GM12892 (cell line): Measurements from ENCODE around the gene OR2J2.
"Not testable (repeated sequence)": the region's sequence is repeated elsewhere in the genome, so short reads cannot be mapped to it uniquely, and the experiment has no call there.

Experiments
- POLR2A ChIP-seq: IDR thresholded peaks from 2 replicates; pipeline ENCODE4 v1.6.1; 2011; ENCODE audit warnings: low read depth, low read length, control low read depth
- POLR2AphosphoS5 ChIP-seq: IDR thresholded peaks from 2 replicates; pipeline ENCODE4 v1.6.1; 2011; ENCODE audit warnings: low read depth, low read length, control low read depth
- TAF1 ChIP-seq: IDR thresholded peaks from 2 replicates; pipeline ENCODE4 v1.6.1; 2011; ENCODE audit warnings: low read depth, mild to moderate bottlenecking, control low read depth, low read length, borderline replicate concordance

DNA sequence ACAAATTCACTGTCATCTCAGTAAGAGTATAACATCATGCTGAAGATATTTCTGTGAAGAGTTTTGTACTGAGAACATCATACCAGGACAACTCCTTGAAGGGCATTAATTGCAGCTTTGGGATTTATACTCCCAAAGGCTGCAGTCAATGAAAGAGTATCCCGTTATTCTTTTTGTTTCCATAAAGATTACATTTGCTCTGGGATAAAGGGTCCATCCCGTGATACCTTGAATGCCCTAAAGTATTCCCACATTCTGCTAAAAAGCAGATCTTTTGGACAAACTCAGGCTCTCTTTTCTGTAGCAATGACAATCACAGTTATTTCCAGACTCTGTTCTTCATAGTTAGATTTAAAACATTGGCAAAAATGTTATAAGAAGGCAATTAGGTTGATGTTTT lies at the start of gene OR2J2:
- TF ChIP-seq POLR2A, POLR2AphosphoS5, TAF1: not testable (repeated sequence)
